ENCODE measurements around the gene SCARB2. TPM values are rescaled to one million over a fixed set of nuclear protein-coding genes. Genes with fewer than 3 reads are reported as not detected.
"Not testable (repeated sequence)": the region's sequence is repeated elsewhere in the genome, so short reads cannot be mapped to it uniquely, and the experiment has no call there.

SCARB2 gene
- total RNA-seq (2014; rRNA removed; shearing (Covaris generic); ENCODE audit: low replicate concordance), result 37.9 and 44.7 TPM in 2 replicates

DNA sequence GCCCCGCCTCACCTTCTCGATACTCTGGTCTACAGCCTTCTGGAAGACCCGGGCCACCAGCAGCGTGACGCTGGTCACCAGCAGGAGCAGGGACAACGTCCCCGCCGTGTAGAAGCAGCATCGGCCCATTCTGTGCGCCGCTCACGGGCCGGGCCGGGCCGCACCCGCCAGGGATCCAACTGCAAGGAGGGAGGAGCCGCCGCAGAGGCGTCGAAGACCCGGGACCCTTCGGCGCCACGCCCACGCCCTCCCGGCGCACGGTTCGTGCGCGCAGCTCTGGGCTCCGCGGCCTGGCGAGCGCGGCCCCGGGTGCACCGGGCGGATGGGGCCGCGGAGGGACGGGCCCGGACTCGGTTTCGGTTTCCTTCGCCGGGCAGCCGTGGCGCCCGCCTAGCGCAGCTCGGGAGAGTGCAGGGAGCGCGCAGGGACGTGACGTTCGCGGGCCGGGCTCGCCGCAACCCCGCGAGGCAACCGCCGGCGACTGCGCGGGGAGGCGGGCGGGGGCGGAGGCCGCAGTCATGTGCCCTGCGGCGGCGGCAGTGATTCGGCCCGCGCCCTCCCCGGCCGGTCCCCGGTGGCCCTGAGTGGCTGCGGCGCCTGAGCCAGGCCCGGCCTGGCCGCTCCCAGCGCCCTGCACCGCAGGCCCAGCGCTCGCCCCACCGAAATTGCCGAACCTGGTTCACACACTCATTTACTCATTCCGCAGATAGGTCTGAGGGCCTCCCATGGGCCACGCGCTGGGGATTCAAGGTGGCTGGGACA is at the start of gene SCARB2:
SCARB2 (minus strand) TSS at position 410 of the 762 bp plus-strand sequence; CDS start at position 129, 281 bp downstream.
- Histone ChIP-seq H3K36me3 (no peaks in the 10 kb centered on the region), H3K27me3 (no peaks in the 10 kb centered on the region)
- peak; percentile 86 for DNase-seq

DNA sequence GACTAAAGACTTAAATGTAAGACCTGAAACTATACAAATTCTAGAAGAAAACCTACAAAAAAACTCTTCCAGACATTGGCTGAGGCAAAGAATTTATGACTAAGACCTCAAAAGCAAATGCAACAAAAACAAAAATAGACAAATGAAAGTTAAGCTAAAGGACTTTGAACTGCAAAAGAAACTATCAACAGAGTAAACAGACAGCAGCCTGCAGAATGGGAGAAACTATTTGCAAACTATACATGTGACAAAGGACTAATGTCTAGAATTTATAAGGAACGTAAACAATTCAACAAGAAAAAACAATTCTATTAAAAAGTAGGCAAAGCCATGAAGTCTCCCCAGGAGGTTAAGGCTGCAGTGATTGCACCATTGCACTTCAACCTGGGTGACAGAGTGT is 46.9 kb upstream of the SCARB2 start:
- H3K36me3 ChIP-seq, result no peaks in the 10 kb centered on the region
- DNase-seq, result no peak
- no peaks in the 10 kb centered on the region for H3K9me3 ChIP-seq

More for the DNA sequence above, at the start of gene SCARB2:
- Histone ChIP-seq H3K4me3 (peak within 1 kb of the TSS; percentile 77), H3K9me3 (no peaks in the 10 kb centered on the region)

DNA sequence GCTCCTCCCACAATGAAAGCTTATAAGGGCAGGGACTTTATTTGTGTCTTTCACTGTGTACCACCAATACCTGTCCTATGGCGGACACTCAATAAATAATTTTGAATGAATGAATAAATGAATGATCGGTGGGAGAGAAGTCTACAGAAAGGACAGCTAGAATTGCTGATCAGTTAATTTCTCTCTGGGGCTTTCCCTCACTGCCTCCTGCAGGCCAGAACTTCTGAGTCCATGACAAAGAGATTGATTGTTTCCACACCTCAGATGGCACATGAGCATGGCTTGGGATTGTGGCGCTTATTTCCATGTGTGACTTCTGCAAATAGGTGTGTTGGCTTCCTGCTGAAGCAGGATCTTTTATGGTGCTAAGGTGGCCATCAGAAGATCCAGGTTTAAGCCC is 44.2 kb upstream of the SCARB2 start:
- Histone ChIP-seq H3K9me3 (no peaks in the 10 kb centered on the region), H3K36me3 (no peaks in the 10 kb centered on the region), H3K27me3 (peaks cover 5% of the 10 kb centered on the region; the same call in 1 of the 2 replicates), H3K4me3 (no peak overlapping the region)
- DNase-seq, result no peak

More for the DNA sequence above, 46.9 kb upstream of the SCARB2 start:
- Histone ChIP-seq H3K27me3 (peaks cover 3% of the 10 kb centered on the region; the same call in 1 of the 2 replicates), H3K4me3 (no peak overlapping the region)

GRCh38 chr4:76256968-76257367 is 43.3 kb upstream of the SCARB2 start:
- DNase-seq, result no peak
- Histone ChIP-seq H3K27me3 (peaks cover 12% of the 10 kb centered on the region), H3K36me3 (no peaks in the 10 kb centered on the region), H3K4me3 (no peak overlapping the region), H3K9me3 (no peaks in the 10 kb centered on the region)

DNA sequence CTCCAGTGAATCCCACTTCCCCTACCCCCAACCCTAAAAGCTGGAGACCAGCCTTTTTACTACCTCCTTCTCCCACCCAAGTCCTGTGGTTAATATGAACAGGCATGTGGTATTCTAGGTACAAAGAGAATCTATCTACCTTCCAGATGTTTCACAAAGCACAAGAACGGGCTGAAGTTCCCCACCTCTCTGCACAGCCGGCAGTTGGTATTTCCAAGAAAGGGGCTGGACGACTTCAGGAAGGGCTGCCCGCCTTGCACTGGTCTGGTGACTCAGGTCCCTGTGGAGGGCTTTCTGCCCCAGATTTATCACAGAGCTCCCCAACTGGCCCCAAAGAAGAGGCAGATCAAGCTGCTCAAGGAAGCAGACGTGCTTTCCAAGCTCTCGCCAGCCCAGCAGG is 42.4 kb upstream of the SCARB2 start:
- Histone ChIP-seq H3K4me3 (no peak overlapping the region), H3K9me3 (no peaks in the 10 kb centered on the region), H3K27me3 (peaks cover 20% of the 10 kb centered on the region), H3K36me3 (no peaks in the 10 kb centered on the region)
- no peak for DNase-seq

- Histone ChIP-seq H3K4me3 (no peak overlapping the region), H3K9me3 (no peaks in the 10 kb centered on the region), H3K36me3 (no peaks in the 10 kb centered on the region), H3K27me3 (peaks cover 35% of the 10 kb centered on the region)
- DNase-seq, result no peak
Observed at GRCh38 chr4:76253511-76253910, 39.9 kb upstream of the SCARB2 start.

DNA sequence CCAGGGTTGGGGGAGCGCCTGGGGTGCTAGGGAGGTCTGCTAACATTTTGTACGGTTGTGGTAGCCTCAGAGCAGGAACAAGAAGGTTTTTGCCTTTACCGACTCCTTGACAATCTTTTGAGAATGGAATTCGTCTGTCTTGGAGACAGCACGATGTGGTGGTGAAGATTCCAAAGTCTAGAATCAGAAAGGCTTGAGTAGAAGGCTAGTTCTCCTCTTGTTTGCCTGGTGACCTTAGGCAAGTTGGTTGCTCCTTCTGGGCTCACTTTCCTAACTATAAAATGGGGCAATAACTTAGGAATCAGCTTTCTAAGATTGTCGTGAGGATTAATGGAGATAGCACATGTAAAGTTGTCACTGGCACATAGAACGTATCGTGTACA is 38.6 kb upstream of the SCARB2 start:
- no peak for DNase-seq
- H3K36me3 ChIP-seq, result no peaks in the 10 kb centered on the region
- no peaks in the 10 kb centered on the region for H3K9me3 ChIP-seq
- H3K27me3 ChIP-seq, result peaks cover 35% of the 10 kb centered on the region
- H3K4me3 ChIP-seq, result no peak overlapping the region

DNA sequence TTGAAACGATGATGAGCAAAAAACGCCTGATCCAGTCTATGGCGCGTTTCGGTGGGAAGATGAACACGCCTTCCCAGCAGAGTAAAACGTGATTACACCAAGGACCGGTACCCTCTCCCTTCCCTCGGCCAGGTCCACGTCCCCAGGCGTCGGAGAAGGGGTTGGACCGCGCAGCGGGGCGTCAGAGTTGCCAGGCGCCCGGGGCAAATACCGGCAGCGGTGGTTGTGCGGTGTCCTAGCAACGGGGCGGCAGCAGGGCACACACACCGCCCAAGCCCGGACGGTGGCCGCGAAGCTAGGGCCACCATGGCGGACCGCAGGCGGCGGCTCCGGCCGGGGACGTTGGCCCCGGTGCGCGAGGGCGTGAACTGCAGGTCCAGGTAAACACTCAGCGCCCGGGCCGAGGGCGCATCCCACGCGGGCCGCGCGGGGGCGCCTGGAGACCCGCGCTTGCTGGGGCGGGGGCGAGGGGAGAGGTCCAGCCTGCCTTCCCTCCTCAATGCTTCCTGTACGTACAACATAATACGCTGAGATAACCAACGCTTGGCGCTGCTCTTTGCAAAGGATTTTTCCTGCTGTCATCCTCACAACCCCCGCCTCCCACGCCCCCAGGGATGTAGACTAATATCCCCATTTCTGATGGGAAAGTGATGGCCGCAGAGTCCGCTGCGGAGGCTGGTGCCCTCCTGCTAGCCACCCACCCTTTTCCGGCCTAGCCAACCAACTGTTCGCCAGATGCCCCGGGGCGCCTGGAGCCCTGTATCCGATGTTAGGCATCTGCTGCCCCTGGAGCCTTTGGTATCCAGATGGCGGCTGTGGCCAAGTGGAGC is 38.0 kb upstream of the SCARB2 start, which contains the start of gene FAM47E:
FAM47E (plus strand) TSS at position 281 of the 830 bp plus-strand sequence; CDS start at position 307, 26 bp downstream.
- Histone ChIP-seq H3K27me3 (peaks cover 37% of the 10 kb centered on the region), H3K36me3 (no peaks in the 10 kb centered on the region), H3K9me3 (no peaks in the 10 kb centered on the region), H3K4me3 (peak within 1 kb of the TSS; percentile 40)
- DNase-seq, result peak; percentile 52

DNA sequence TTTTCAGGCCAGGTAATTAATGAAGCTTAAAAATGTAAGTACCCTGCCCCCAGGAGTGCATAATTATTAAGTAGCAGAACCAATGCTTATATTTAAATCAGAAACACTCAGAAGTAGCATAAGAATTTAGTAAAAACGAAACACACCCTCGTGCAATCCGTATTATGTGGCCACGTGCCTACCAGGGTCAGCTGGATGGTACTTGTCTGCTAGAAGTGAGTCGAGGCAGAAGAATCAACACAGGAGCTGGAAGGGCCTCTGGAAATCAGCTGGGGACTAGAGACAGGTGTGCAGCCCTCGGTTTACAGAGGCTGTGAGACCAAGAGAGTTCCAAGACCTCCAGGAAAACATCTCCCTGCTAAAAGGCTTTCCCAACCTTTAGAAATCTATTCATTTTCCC is 37.3 kb upstream of the SCARB2 start:
- Histone ChIP-seq H3K4me3 (no peak overlapping the region), H3K9me3 (no peaks in the 10 kb centered on the region), H3K27me3 (peaks cover 37% of the 10 kb centered on the region), H3K36me3 (no peaks in the 10 kb centered on the region)
- no peak for DNase-seq

DNA sequence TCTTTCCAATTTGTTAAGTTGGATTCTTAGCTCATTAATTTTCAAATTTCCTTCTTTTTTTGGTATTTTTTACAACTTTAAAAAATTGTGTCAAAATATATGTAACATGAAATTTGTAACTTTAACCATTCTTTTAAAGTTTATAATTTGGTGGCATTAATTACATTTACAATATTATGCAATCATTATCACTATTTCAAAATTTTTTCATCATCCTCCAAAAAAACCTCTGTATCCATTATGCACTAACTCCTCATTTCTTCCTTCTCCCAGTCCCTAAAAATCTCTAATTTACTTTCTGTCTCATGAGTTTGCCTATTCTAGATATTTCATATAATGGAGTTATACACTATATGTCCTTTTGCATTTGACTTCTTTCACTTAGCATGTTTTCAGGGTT is 33.2 kb upstream of the SCARB2 start:
- H3K27me3 ChIP-seq, result peaks cover 25% of the 10 kb centered on the region
- no peak for DNase-seq
- no peaks in the 10 kb centered on the region for H3K9me3 ChIP-seq

GRCh38 chr4:76246025-76246424 is 32.4 kb upstream of the SCARB2 start:
- Histone ChIP-seq H3K4me3 (no peak overlapping the region), H3K36me3 (no peaks in the 10 kb centered on the region), H3K27me3 (peaks cover 17% of the 10 kb centered on the region), H3K9me3 (no peaks in the 10 kb centered on the region; the same call in 1 of the 2 replicates)
- no peak for DNase-seq

More for the DNA sequence above, 33.2 kb upstream of the SCARB2 start:
- Histone ChIP-seq H3K4me3 (no peak overlapping the region), H3K36me3 (no peaks in the 10 kb centered on the region)

GRCh38 chr4:76243877-76244276 is 30.3 kb upstream of the SCARB2 start:
- H3K27me3 ChIP-seq, H3K36me3 ChIP-seq, DNase-seq, H3K4me3 ChIP-seq: not testable (repeated sequence)
- H3K9me3 ChIP-seq, result peaks cover 11% of the 10 kb centered on the region

- Histone ChIP-seq H3K36me3 (no peaks in the 10 kb centered on the region), H3K9me3 (peaks cover 11% of the 10 kb centered on the region), H3K27me3 (no peaks in the 10 kb centered on the region), H3K4me3 (no peak overlapping the region)
- no peak for DNase-seq
Observed at GRCh38 chr4:76240236-76240635, 26.6 kb upstream of the SCARB2 start.

DNA sequence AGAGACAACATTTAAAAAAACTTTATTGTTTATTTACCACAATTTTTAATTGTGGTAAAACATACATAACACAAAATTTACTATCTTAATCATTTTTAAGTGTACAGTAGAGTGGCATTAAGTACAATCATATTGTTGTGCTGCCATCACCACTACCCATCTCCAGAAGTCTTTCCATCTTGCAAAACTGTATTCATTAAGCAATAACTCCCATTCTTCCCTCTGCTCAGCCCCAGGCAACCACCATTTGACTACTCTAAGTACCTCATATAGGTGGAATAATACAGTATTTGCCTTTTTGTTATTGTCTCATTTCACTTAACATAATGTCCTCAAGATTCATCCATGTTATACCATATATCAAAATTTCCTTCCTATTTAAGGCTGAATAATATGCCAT is 25.1 kb upstream of the SCARB2 start:
- H3K27me3 ChIP-seq, result no peaks in the 10 kb centered on the region
- no peak for DNase-seq
- peaks cover 11% of the 10 kb centered on the region for H3K9me3 ChIP-seq
- no peaks in the 10 kb centered on the region for H3K36me3 ChIP-seq
- no peak overlapping the region for H3K4me3 ChIP-seq

GRCh38 chr4:76238236-76238635 is 24.6 kb upstream of the SCARB2 start:
- Histone ChIP-seq H3K27me3 (no peaks in the 10 kb centered on the region), H3K36me3 (no peaks in the 10 kb centered on the region), H3K9me3 (peaks cover 11% of the 10 kb centered on the region), H3K4me3 (no peak overlapping the region)
- no peak for DNase-seq

DNA sequence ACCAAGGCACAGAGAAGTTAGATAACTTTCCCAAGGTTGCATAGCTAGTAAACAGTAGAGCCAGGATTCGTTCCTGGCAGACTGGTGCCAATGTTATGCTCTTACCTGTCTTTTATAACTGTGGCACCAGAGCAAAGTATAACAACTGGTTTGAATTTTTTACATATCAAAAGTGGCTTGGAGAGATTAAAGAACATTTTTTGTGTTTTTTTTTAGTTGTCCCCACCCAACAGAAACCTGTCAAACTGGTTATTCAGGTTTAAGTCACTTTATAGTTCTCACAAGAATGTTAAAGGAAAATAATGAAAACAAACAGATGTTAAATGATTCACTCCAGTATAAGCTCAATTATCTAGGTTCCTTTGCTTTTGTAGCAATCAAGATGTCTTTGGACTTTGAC is 22.3 kb upstream of the SCARB2 start:
- H3K27me3 ChIP-seq, result no peaks in the 10 kb centered on the region
- H3K9me3 ChIP-seq, result peaks cover 11% of the 10 kb centered on the region
- no peak overlapping the region for H3K4me3 ChIP-seq
- DNase-seq, result no peak
- H3K36me3 ChIP-seq, result no peaks in the 10 kb centered on the region

- Histone ChIP-seq H3K4me3 (no peak overlapping the region), H3K36me3 (no peaks in the 10 kb centered on the region), H3K27me3 (no peaks in the 10 kb centered on the region), H3K9me3 (peaks cover 6% of the 10 kb centered on the region)
- no peak for DNase-seq
Observed at GRCh38 chr4:76235407-76235806, 21.8 kb upstream of the SCARB2 start.

All from MG63 (cell line).